Activated naive CD4-positive, alpha-beta T cell treated with anti-CD3 and anti-CD28 coated beads, Interleukin-2, amount 50 U/mL, for 24 hours (primary cell): ENCODE data around the gene CLEC1B.

ENCODE experiments used
- H3K27ac Mint-ChIP-seq: one replicate; pipeline ENCODE4 v1.8.0; 2021; ENCODE audit warnings: mild to moderate bottlenecking, mixed read lengths
- H3K27me3 Mint-ChIP-seq: one replicate; pipeline ENCODE4 v1.8.0; 2021; ENCODE audit warnings: mixed read lengths
- H3K36me3 Mint-ChIP-seq: one replicate; pipeline ENCODE4 v1.8.0; 2021; ENCODE audit warnings: mixed read lengths
- H3K4me1 Mint-ChIP-seq: one replicate; pipeline ENCODE4 v1.8.0; 2021; ENCODE audit warnings: mixed read lengths
- H3K4me3 Mint-ChIP-seq: one replicate; pipeline ENCODE4 v1.8.0; 2021; ENCODE audit warnings: mild to moderate bottlenecking, mixed read lengths
- H3K9me3 Mint-ChIP-seq: one replicate; pipeline ENCODE4 v1.8.0; 2021; ENCODE audit warnings: mixed read lengths

CLEC1B gene

DNA sequence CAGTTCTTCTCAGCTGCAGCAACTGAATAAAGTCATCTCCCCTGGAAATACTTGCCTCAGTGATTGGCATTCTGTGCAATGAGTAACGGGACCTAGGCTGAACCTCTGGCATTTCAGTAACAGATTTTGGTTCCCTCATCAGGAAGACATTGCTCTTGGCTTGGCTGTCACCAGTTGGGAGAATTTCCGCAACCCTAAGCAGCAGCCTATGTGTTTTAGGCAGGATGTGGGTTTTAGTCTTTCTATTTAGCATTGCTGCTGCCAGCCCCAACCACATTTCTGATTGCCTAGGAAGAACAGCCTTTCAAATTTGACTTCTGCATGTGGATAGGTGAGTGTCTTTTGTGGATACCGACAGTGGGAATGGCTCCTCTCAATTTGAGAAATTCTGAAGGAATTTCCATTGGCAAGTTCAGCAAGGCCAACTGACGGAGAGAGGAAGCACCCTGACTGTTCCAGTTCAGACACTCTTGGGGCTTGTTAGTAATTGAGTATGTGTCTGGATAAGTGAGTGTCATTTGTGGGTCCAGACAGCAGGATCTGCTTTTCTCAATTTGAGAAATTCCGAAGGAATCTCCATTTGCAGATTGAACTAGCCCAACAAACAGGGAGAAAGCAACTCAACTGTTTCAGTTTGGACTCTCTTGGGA is 47.8 kb downstream of the CLEC1B start:
- Mint-ChIP-seq H3K4me1 (peaks cover 50% of the 10 kb centered on the region), H3K9me3 (no peaks in the 10 kb centered on the region), H3K36me3 (no peaks in the 10 kb centered on the region), H3K27ac (peak overlapping the region; percentile 36), H3K4me3 (peak overlapping the region; percentile 30), H3K27me3 (no peaks in the 10 kb centered on the region)

DNA sequence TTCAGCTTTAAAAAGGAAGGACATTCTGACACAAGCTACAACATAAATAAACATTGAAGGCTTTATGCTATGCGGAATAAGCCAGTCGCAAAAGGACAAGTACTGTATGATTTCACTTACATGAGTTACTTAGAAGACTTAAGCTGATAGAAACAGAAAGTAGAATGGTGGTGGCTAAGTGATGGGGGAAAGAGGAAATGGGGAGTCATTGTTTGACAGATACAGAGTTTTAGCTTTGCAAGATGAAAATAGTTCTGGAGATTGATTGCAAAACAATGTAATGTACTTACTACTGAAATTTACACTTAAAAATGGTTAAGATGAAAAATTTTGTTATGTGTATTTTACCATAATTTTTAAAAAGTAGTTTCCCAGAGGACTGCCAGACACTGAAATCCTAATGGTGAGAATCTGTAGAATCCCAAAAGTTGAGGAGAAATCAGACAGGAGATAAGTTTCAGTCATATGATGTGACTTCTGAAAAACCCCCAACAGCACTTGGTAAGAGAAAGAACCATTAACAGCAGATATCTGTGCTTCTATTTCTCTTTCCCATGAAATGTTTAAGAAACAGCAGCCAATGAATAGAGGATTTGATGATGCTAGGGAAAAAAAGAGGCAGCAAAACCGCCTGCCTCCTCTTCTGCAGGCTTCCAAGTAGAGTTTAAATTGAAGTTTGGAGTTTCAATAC is 50.2 kb downstream of the CLEC1B start:
- no peaks in the 10 kb centered on the region for H3K9me3 Mint-ChIP-seq
- H3K27me3 Mint-ChIP-seq = no peaks in the 10 kb centered on the region
- H3K36me3 Mint-ChIP-seq = no peaks in the 10 kb centered on the region
- H3K27ac Mint-ChIP-seq = peak overlapping the region; percentile 32
- peaks cover 49% of the 10 kb centered on the region for H3K4me1 Mint-ChIP-seq
- H3K4me3 Mint-ChIP-seq = no peak overlapping the region

DNA sequence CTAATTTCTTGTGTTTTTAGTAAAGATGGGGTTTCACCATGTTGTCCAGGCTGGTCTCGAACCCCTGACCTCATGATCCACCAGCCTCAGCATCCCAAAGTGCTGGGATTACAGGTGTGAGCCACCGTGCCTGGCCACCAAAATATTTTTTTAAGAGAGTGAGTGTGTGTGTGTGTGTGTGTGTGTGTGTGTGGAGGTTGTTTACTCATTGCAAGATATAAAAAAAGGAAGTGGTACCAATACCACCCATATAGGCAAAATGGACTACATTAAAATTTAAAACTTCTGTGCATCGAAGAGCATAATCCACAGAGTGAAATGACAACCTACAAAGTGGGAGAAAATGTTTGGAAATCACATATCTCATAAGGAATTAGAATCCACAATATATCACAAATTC is 51.2 kb downstream of the CLEC1B start:
- no peaks in the 10 kb centered on the region for H3K36me3 Mint-ChIP-seq
- H3K4me1 Mint-ChIP-seq = peaks cover 58% of the 10 kb centered on the region
- H3K27me3 Mint-ChIP-seq = no peaks in the 10 kb centered on the region
- H3K4me3 Mint-ChIP-seq = no peak overlapping the region
- no peaks in the 10 kb centered on the region for H3K9me3 Mint-ChIP-seq
- peak overlapping the region; percentile 35 for H3K27ac Mint-ChIP-seq

DNA sequence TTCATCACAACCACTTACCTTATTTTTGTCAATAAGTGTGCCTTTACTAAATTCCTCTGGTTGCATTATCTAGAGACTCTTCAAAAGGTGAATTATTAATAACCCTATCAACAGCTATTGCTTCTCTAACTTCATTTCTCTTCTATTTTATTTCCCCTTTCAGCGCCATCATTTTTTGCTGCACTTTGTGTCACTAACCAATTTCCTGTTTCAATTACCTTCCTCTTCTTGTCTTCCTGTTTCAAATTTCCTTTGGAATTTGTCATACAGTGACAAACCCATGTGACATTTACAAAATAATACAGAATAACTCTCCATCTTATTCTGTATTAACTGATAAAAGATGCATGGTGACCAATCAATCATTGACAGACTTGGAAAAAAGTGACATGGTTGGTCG is 54.5 kb downstream of the CLEC1B start:
- Mint-ChIP-seq H3K27ac (peak overlapping the region; percentile 15), H3K36me3 (no peaks in the 10 kb centered on the region), H3K9me3 (no peaks in the 10 kb centered on the region), H3K4me3 (peak overlapping the region; percentile 45), H3K4me1 (peaks cover 45% of the 10 kb centered on the region), H3K27me3 (no peaks in the 10 kb centered on the region)

DNA sequence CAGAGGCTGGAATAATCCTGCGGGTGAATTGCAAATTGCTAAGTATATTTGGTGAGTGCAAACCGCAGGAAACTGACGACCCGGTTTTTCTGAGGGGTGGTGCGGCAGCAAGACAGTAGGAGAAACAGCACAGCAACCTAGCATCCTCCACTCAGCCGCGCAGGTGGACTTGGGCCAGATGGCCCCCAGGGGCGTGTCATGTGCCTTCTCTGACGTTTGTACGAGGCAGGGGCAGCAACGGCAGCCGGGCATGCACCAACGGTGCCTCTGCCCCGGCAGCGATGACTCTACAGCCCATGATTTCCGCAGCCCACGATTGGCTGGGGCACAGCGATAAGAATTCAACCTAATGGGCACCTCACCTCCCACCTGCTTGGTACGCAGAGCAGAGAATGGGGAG is 55.7 kb downstream of the CLEC1B start:
- Mint-ChIP-seq H3K4me3 (peak overlapping the region; percentile 73), H3K9me3 (no peaks in the 10 kb centered on the region), H3K36me3 (no peaks in the 10 kb centered on the region), H3K27me3 (no peaks in the 10 kb centered on the region), H3K27ac (no peak overlapping the region), H3K4me1 (peaks cover 34% of the 10 kb centered on the region)
